Skin of body (tissue), 2 donors: Measurements from ENCODE around the gene CDH12. TPM values are rescaled to one million over a fixed set of nuclear protein-coding genes. Genes with fewer than 3 reads are reported as not detected.
A peak's percentile ranks its signal among the peaks of the same experiment; 100 is the strongest.
"Not testable (repeated sequence)": the region's sequence is repeated elsewhere in the genome, so short reads cannot be mapped to it uniquely, and the experiment has no call there.

Experiments used
- DNase-seq: peaks from one replicate; lab custom pipeline; 2025; lab: John Stamatoyannopoulos, UW
- total RNA-seq: library from RNA; depleted of rRNA; stranded (reverse); fragments of >200 nt; gene quantifications from one replicate; pipeline ENCODE4 v1.2.3, GENCODE V29; 2014

CDH12 gene
- total RNA-seq, 1 donor from 2014 or later = 4.8 TPM

DNA sequence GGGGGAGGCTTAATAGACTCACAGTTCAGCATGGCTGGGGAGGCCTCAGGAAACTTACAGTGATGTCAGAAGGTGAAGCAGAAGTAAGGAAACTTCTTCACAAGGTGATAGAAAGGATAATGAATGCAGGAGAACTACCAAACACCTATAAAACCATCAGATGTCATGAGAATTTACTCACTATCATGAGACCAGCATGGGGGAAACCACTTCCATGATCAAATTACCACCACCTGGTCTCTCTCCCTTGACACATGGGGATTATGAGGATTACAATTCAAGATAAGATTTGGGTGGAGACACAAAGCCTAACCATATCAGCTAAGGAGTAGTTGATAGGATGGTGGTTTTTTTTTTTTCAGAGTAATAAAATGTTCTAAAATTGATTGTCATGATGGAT is 201.8 kb downstream of the CDH12 start:
- DNase-seq = no peak

DNA sequence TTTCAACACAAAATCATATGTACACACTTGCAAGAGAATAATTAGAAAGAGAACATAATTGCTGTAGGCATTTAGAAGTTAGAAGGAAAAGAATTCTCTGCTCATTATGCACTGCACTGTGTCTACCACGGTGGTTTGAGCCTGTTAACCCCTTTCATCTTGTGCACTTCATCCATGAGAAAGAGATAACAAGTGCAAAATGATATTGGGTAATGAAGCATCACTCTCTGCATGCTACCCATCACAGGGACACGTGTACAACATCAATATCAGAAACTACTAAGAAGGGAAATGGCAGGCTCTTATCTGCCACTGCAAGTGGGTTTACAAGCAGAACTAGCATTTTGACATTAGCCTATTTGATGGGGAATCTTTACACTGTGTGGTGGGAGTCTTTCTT is 202.6 kb downstream of the CDH12 start:
- DNase-seq = no peak

DNA sequence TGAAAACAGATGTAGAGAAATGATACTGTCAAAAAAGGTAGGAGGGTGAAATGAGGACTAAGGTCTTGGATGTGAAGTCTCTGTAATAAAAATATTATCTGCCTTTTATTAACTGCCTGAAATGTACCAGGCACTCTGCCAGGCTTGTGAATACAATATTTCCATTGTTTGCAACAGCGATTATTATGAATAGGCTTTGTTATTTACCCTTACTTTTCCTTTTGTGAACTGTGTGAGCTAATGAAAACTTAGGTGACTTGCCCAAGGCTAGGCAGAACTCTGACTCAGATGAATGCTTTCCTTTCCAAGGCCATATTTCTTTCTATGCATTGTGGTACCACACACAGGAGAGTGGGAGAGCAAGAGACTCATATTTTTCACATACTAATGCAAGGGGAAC is 204.1 kb downstream of the CDH12 start:
- DNase-seq = peak; percentile 35

GRCh38 chr5:22644859-22645258 is 208.3 kb downstream of the CDH12 start:
- no peak for DNase-seq

DNA sequence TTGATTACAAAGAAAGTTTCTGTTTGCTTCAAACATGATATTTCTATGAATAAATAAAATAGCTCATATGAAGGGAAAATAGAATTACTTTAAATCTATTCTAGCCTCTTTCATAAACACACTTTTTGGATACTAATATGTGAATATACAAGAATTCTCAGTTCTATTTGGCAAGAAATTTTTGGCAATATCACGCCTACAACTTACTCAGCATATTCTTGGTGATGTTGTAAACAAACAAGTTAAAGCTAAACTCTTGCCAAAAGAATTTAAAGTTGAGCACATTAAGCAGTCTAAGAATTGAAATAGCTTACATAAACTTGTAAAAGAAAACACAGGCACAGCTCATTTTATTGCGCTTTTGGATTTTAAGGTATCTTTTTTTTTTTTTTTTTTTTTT is 209.8 kb downstream of the CDH12 start:
- peak; percentile 34 for DNase-seq

DNA sequence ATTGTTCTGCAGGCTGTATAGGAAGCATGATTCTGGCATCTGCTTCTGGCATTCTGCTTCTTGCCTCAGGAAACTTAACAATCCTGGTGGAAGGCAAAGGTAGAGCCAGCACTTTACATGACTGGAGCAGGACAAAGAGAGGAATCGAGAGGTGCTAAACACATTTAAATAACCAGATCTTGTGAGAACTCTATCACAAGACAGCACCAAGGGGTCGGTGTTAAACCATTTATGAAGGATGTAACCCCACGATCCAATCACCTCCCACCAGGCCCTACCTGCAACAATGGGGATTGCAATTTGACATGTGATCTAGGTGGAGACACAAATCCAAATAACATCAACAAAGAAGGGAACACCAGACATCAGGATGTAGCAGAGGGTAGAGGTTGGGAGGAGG is 221.5 kb downstream of the CDH12 start:
- no peak for DNase-seq

DNA sequence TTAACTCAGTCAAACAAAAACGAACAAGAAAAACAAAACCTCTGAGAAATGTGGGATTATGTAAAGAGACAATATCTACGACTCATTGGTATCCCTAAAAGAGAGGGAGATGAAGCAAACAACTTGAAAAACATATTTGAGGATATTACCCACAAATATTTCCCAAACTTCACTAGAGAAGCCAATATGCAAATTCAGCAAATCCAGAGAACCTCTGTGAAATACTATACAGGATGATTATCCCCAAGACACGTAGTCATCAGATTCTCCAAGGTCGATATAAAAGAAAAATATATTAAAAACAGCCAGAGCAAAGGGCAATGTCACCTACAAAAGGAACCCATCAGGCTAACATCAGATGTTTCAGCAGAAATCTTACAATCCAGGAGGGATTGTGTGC is 226.1 kb downstream of the CDH12 start:
- DNase-seq = no peak

DNA sequence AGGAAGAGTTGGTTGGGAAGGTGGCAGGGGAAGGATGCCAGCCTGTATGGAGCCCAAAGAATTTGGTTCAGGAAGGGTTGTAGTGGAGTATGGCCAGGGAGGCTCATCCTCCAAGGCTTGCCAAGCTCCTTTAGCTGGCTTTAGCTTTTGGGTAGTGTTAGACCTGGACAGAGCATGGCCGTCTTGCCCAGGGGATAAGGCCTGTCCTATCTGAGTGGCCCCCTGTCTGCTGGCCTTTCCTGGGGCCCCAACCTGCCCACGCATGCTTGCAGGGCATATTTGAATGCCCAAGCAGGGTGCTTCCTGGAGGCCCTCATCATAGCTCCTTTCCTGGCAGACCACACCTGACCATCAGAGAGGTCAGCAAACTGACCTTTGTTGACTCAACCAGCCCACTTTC is 227.7 kb downstream of the CDH12 start:
- DNase-seq = no peak

DNA sequence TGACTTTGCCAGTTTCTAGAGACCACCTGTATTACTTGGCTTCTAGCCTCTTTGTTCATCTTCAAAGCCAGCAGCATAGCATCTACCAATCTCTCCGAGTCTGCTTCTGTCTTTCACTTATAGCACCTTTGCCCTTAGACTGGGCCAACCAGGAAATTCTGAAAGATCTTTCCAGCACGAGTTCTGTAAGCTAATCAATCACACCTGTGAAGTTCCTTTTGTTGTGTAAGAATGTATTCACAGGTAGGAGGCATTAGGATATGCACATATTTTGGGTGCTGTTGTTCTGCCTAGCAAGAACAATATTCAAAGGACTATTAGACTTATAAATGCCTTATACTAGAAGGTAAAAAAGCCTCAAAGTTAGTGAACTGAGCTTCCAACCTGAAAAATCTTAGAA is 232.1 kb downstream of the CDH12 start:
- DNase-seq = no peak

GRCh38 chr5:22615964-22616363 is 237.2 kb downstream of the CDH12 start:
- DNase-seq = no peak

- no peak for DNase-seq
Measured at GRCh38 chr5:22614486-22615094, 238.6 kb downstream of the CDH12 start.

GRCh38 chr5:22612928-22613327 is 240.2 kb downstream of the CDH12 start:
- no peak for DNase-seq

DNA sequence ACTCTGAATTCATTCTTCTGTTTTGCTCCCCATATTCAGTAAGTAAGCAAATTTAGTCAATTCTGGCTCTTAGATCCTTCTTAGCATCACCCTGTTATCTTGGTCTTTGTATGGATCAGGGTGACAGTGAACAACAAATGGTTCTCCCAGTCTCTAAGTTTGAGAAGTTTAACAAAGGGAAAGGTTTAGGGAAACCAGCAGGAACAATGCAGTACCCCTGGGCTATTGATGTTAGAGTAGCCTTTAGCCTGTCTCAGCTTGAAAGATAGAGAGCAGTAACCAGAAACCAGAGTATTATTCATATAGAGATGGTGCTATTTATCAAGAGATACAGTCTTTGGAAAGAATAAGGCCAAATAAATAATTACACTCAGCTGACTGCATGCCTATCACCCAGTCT is 241.8 kb downstream of the CDH12 start:
- no peak for DNase-seq

DNA sequence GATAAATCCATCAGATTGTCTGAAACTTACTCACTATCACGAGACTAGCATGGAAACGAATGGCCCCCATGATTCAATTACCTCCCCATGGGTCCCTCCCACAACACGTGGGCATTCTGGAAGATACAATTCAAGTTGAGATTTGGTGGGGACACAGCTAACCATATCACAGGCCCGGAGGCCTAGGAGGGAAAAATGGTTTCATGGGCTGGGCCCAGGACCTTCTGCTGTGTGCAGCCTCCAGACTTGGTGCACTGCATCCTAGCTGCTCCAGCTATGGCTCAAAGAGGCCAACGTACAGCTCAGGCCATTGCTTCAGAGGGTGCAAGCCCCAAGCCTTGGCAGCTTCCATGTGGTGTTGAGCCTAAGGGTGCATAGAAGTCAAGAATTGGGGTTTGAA is 245.6 kb downstream of the CDH12 start:
- not testable (repeated sequence) for DNase-seq

DNA sequence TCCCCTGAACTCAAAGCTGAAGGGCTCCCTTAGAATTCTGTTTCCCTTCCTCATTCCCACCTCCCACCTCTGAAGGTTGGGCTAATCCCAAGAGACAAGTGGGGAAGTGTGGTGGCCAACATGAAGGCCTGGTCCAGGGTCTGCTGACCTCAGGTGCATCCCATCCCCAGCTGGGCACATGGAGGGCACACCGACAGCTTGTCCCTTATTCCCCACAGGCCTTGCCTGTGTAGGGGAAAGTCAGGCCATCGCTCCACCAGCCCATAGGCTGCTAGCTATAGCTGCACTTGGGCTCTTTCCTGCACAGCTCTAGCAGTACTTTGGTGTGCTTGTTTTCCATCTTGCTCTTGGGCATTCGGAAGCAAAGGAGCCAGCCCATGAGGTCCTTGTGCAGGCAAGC is 247.7 kb downstream of the CDH12 start:
- no peak for DNase-seq

DNA sequence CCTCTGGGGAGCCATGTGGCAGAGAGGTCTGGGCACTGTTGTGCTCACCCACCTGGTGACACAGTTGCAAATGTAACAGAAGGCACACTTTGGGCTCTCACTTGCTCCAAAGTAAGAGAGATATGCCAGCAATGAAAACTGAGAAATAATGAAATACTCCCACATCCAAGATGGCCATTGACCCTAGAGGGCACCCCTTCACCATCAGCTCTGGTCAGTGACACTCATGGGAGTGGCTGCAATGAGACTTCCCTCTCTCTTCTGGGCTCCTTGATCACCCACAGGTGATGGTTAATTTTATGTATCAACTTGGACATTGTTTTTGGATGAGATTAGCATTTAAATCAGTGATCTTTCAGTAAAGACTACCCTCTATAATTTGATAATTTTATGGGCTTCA is 248.4 kb downstream of the CDH12 start:
- no peak for DNase-seq

DNA sequence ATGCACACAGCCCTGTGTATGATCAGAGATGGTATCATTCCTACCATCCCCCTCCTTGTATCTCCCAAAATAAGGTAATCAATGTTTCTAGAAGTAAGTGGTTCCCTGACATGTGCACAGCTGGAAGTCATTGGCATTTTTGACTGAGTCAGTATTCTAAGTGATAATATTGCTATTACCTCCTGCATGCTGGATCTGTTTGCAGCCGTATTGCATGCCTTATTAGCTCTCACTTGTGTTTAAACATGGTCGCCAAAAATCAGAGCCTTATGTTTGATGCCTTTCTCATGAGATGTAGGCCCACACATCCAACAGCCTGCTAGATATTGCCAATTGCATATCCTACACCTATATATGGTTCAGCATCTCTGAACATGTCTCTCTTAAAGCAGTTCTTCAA is 254.3 kb downstream of the CDH12 start:
- DNase-seq = no peak

DNA sequence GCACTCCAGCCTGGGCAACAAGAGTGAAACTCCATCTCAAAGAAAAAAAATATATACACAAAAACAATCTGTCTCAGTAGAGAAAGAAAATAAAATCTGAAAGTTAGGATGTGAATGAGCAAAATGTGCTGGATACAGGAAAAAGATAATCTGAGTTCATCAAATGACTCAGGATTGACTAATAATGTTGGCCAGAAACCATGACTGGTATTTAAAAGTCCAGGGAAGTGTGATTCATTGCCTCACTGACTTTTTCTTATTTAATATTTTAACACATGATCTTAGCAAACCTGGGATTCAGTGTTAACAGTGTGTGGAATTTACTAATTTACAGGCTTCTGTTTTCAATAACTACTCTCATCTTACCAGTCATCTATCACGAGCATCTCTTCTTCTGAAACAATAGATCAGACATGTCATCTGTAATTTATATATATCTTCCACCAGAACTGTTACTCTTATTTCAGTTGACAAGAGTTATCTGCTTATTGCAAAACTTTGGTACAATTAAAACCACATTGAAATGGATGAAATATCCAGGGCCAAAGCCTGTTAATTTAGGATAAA is 256.7 kb downstream of the CDH12 start:
- DNase-seq = no peak

- DNase-seq = no peak
Measured at GRCh38 chr5:22594491-22594890, 258.7 kb downstream of the CDH12 start.

- DNase-seq = no peak
Measured at GRCh38 chr5:22593592-22593991, 259.6 kb downstream of the CDH12 start.

GRCh38 chr5:22591461-22591860 is 261.7 kb downstream of the CDH12 start:
- no peak for DNase-seq

DNA sequence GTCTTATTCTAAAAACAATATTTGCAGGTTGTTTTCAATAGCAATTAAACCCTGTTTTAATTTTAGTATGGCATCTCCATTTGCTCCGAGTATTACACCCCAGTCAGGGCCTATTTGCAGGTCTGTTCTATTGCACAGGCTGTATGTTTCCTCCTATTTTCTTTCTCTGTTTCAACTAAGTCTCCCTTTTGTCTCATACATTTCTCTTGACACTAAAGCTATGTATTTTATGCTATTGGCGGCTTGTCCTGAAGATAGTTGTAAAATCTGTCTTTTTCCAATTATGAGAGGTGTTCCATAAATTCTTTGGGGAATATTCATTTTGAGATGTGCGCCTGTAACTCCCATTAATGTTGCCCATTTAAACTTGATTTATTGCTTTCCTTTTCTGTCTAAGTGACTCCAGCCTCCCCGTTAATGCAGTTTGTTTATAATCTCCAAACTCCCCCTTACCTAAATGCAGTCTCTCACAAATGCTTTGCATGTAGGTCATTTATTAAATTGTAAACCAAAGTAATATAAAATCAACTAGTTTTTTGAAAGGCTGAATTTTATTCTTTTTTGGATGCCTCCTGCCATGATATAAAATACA is 262.4 kb downstream of the CDH12 start:
- no peak for DNase-seq

DNA sequence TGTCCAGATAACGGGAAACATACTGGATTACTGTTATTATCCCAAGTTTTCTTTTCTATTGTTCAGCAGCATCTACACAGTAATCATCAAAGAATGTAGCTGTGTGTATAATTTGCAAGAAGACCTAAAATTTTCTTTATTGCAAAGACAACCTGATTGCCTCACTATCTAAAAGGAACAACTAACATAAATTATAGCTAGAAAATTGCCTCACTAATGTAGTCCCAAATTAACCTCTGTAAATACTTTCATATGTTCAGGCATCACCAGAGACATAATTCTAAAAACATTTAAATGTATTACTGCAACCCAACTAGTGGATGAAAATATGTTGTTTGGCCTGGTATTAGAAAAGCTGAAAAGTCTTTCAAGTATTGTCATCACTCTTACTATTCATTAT is 275.4 kb downstream of the CDH12 start:
- DNase-seq = no peak
